ENCODE measurements around the gene SEH1L.

The SEH1L gene

DNA sequence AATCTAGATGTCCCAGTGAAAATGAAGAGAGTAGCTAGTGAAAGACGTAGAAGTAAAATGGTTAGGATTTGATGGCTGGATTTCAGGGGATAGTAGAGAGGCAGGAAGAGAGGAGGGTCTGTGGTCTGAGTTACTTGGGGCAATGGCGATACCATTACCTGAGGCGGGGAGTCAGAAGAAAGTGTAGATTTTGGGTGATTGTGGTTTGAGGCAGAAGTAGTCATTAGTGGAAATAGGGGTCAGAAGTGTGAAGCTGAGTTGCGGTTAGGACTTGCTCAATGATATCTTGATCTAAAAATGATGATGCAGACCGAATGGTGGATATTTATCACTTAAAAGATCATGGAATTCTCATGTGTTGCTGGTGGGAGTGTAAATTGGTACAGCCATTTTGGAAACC, 84.4 kb downstream of the SEH1L start:
- DNase-seq (ENCODE audit: low read depth in 2 of 2, low spot score in 1 of 2), result no peak

GRCh38 chr18:13035249-13035914, 87.6 kb downstream of the SEH1L start:
- DNase-seq (ENCODE audit: low read depth in 2 of 2, low spot score in 1 of 2), result no peak

GRCh38 chr18:13036622-13037320, 89.0 kb downstream of the SEH1L start:
- no peak for DNase-seq (ENCODE audit: low read depth in 2 of 2, low spot score in 1 of 2)
